ENCODE data around the gene GLIPR2. TPM values are rescaled to one million over a fixed set of nuclear protein-coding genes. Genes with fewer than 3 reads are reported as not detected.

GLIPR2 gene
- total and polyA plus RNA-seq, 2 of the 13 experiments (the other 11 are each of a cell fraction or from before 2014, with no cell fraction given) = 0.08 to 0.42 TPM

DNA sequence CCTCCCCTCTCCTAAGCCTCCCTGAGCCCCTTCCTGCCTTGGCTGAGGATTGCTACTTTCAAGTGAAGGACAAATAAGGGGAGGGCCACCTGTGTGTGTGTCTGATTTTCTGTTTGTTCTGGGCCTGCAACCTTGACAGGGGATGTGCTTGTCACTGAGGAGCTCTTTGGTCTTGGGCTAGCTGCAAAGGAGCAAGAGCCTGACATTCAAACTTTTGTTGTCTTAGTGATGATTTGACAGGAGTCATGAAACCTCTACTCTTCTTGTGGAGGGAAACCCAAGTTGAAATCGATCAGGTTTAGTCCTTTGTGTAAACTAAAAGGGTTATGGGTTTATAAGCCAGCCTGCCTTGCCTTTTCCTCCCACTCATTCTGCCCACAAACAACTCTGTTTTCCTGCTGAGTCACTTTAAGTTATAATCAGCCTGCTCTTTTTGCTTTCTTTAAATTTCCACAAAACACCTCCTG lies 71.0 kb downstream of the GLIPR2 start (continued):
- TF ChIP-seq, protein P1, sequence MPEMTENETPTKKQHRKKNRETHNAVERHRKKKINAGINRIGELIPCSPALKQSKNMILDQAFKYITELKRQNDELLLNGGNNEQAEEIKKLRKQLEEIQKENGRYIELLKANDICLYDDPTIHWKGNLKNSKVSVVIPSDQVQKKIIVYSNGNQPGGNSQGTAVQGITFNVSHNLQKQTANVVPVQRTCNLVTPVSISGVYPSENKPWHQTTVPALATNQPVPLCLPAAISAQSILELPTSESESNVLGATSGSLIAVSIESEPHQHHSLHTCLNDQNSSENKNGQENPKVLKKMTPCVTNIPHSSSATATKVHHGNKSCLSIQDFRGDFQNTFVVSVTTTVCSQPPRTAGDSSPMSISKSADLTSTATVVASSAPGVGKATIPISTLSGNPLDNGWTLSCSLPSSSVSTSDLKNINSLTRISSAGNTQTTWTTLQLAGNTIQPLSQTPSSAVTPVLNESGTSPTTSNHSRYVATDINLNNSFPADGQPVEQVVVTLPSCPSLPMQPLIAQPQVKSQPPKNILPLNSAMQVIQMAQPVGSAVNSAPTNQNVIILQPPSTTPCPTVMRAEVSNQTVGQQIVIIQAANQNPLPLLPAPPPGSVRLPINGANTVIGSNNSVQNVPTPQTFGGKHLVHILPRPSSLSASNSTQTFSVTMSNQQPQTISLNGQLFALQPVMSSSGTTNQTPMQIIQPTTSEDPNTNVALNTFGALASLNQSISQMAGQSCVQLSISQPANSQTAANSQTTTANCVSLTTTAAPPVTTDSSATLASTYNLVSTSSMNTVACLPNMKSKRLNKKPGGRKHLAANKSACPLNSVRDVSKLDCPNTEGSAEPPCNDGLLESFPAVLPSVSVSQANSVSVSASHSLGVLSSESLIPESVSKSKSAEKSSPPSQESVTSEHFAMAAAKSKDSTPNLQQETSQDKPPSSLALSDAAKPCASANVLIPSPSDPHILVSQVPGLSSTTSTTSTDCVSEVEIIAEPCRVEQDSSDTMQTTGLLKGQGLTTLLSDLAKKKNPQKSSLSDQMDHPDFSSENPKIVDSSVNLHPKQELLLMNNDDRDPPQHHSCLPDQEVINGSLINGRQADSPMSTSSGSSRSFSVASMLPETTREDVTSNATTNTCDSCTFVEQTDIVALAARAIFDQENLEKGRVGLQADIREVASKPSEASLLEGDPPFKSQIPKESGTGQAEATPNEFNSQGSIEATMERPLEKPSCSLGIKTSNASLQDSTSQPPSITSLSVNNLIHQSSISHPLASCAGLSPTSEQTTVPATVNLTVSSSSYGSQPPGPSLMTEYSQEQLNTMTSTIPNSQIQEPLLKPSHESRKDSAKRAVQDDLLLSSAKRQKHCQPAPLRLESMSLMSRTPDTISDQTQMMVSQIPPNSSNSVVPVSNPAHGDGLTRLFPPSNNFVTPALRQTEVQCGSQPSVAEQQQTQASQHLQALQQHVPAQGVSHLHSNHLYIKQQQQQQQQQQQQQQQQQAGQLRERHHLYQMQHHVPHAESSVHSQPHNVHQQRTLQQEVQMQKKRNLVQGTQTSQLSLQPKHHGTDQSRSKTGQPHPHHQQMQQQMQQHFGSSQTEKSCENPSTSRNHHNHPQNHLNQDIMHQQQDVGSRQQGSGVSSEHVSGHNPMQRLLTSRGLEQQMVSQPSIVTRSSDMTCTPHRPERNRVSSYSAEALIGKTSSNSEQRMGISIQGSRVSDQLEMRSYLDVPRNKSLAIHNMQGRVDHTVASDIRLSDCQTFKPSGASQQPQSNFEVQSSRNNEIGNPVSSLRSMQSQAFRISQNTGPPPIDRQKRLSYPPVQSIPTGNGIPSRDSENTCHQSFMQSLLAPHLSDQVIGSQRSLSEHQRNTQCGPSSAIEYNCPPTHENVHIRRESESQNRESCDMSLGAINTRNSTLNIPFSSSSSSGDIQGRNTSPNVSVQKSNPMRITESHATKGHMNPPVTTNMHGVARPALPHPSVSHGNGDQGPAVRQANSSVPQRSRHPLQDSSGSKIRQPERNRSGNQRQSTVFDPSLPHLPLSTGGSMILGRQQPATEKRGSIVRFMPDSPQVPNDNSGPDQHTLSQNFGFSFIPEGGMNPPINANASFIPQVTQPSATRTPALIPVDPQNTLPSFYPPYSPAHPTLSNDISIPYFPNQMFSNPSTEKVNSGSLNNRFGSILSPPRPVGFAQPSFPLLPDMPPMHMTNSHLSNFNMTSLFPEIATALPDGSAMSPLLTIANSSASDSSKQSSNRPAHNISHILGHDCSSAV (CRISPR knock-in tag; IDR thresholded peaks at IDR 0.05; ENCODE audit: borderline replicate concordance) = no peak
- TF ChIP-seq JARID2 (CRISPR knock-in tag; IDR thresholded peaks at IDR 0.05; ENCODE audit: insufficient replicate concordance) (no peak), MIER3 (CRISPR knock-in tag; IDR thresholded peaks at IDR 0.05; ENCODE audit: borderline replicate concordance) (no peak), GLI4 (CRISPR knock-in tag; IDR thresholded peaks at IDR 0.05; ENCODE audit: borderline replicate concordance) (no peak), SP140L (CRISPR knock-in tag; IDR thresholded peaks at IDR 0.05; ENCODE audit: borderline replicate concordance) (no peak), TRIM24 (CRISPR knock-in tag; IDR thresholded peaks at IDR 0.05) (no peak), ZNF34 (CRISPR knock-in tag; IDR thresholded peaks at IDR 0.05; ENCODE audit: borderline replicate concordance) (no peak), KDM6A (CRISPR knock-in tag; IDR thresholded peaks at IDR 0.05; ENCODE audit: low read depth) (0 out of 2 replicates have a peak, but pooled peaks have one; percentile 32), YEATS4 (CRISPR knock-in tag; IDR thresholded peaks at IDR 0.05; ENCODE audit: borderline replicate concordance) (no peak), CEBPG (CRISPR knock-in tag; IDR thresholded peaks at IDR 0.05) (0 out of 2 replicates have a peak, but pooled peaks have one; percentile 11), FOXM1 (CRISPR knock-in tag; IDR thresholded peaks at IDR 0.05) (no peak), SRSF4 (IDR thresholded peaks at IDR 0.05; ENCODE audit: low read depth, low read length, poor library complexity, severe bottlenecking) (no peak)
- TF ChIP-seq, protein P2, sequence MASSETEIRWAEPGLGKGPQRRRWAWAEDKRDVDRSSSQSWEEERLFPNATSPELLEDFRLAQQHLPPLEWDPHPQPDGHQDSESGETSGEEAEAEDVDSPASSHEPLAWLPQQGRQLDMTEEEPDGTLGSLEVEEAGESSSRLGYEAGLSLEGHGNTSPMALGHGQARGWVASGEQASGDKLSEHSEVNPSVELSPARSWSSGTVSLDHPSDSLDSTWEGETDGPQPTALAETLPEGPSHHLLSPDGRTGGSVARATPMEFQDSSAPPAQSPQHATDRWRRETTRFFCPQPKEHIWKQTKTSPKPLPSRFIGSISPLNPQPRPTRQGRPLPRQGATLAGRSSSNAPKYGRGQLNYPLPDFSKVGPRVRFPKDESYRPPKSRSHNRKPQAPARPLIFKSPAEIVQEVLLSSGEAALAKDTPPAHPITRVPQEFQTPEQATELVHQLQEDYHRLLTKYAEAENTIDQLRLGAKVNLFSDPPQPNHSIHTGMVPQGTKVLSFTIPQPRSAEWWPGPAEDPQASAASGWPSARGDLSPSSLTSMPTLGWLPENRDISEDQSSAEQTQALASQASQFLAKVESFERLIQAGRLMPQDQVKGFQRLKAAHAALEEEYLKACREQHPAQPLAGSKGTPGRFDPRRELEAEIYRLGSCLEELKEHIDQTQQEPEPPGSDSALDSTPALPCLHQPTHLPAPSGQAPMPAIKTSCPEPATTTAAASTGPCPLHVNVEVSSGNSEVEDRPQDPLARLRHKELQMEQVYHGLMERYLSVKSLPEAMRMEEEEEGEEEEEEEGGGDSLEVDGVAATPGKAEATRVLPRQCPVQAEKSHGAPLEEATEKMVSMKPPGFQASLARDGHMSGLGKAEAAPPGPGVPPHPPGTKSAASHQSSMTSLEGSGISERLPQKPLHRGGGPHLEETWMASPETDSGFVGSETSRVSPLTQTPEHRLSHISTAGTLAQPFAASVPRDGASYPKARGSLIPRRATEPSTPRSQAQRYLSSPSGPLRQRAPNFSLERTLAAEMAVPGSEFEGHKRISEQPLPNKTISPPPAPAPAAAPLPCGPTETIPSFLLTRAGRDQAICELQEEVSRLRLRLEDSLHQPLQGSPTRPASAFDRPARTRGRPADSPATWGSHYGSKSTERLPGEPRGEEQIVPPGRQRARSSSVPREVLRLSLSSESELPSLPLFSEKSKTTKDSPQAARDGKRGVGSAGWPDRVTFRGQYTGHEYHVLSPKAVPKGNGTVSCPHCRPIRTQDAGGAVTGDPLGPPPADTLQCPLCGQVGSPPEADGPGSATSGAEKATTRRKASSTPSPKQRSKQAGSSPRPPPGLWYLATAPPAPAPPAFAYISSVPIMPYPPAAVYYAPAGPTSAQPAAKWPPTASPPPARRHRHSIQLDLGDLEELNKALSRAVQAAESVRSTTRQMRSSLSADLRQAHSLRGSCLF (CRISPR knock-in tag; IDR thresholded peaks at IDR 0.05; ENCODE audit: borderline replicate concordance) = no peak
- TF ChIP-seq, protein P3, sequence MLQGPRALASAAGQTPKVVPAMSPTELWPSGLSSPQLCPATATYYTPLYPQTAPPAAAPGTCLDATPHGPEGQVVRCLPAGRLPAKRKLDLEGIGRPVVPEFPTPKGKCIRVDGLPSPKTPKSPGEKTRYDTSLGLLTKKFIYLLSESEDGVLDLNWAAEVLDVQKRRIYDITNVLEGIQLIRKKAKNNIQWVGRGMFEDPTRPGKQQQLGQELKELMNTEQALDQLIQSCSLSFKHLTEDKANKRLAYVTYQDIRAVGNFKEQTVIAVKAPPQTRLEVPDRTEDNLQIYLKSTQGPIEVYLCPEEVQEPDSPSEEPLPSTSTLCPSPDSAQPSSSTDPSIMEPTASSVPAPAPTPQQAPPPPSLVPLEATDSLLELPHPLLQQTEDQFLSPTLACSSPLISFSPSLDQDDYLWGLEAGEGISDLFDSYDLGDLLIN (CRISPR knock-in tag; IDR thresholded peaks at IDR 0.05; ENCODE audit: borderline replicate concordance) = no peak
